K562 (cell line): ENCODE measurements around the gene EIPR1. TPM values are rescaled to one million over a fixed set of nuclear protein-coding genes. Genes with fewer than 3 reads are reported as not detected.

Experiments used
- MGA ChIP-seq: fragments of 450-650 bp; IDR thresholded peaks from 2 replicates; pipeline ENCODE4 v1.6.1; 2016; ENCODE audit warnings: mild to moderate bottlenecking, moderate library complexity
- polyA plus RNA-seq, 8 experiments: library from polyadenylated mRNA; depleted of rRNA in 4 of 8; stranded (reverse) in 5 of 8; unstranded in 3 of 8; fragments of >200 nt; fragmentation: Nextera tagmentation in 2 of 8; fragmentation: Illumina TruSeq in 1 of 8; extraction: Ambion mirVana in 2 of 8; extraction: Trizol in 1 of 8; gene quantifications; 2 replicates each; pipeline versions ENCODE4 v1.2.1 to v1.2.3, GENCODE V29; 2011 to 2014; ENCODE audit warnings: inconsistent platforms in 1 of 8, missing spikeins in 1 of 8
- total RNA-seq, 7 experiments: library from RNA; depleted of rRNA in 6 of 7; stranded (reverse); fragments of >200 nt in 6 of 7; fragmentation: Illumina TruSeq in 2 of 7; extraction: Trizol in 2 of 7; gene quantifications; 2 replicates each; pipeline versions ENCODE4 v1.2.1 to v1.2.3, GENCODE V29; 2011 to 2021; ENCODE audit warnings: low replicate concordance in 1 of 7

Gene EIPR1
- total and polyA plus RNA-seq, 9 of the 15 experiments (the other 6 are each of a cell fraction or from before 2014, with no cell fraction given), result 19.9 to 54.4 (median 35.9) TPM

DNA sequence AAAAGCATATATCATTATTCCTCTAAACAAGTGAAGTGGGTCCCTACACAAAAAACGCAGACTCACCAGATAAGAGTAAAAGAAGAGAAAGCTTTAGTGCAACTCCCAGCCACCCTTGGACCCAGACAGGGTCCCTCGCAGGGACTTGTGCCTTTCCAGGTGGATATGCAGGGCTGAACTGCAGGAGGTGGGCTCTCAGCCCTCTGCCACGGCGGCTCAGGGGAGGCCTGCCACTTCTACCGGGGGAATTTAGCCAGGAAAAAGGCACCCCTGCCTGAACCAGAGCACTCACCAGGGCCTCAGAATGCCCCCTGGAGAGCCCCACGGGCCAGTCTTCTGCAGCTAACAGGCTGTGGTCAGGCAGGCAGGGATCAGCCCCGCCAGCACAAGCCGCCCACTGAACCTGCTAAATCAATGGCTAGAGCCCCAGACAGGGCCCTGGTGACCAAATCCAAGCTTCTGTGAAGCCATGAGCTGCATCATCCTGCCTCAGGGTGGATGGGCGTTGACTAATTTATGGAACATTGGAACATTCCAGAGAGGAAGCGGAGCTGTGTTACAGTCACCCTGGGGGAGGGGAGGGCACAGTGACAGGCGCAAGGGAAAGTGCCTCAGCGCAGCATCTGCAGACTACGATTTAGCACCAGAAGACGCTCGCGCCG is 209.3 kb downstream of the EIPR1 start (continued):
- TF ChIP-seq MGA, result no peak
